Measurements from ENCODE around the gene DDHD1. TPM values are rescaled to one million over a fixed set of nuclear protein-coding genes. Genes with fewer than 3 reads are reported as not detected.

Gene DDHD1
- total RNA-seq, 2 donors from 2014 or later: 77.1 to 80.4 TPM

GRCh38 chr14:53004976-53005375 lies 148.1 kb downstream of the DDHD1 start:
- H3K36me3 Mint-ChIP-seq (ENCODE audit: low read depth): peaks cover 2% of the 10 kb centered on the region
- peaks cover 31% of the 10 kb centered on the region for H3K27me3 Mint-ChIP-seq
- no peak overlapping the region for H3K4me3 Mint-ChIP-seq
- H3K27ac Mint-ChIP-seq: no peak overlapping the region
- H3K9me3 ChIP-seq (ENCODE audit: control insufficient read depth, low read length, poor library complexity, severe bottlenecking): no peaks in the 10 kb centered on the region
- H3K4me1 Mint-ChIP-seq: peaks cover 2% of the 10 kb centered on the region
- ATAC-seq: no peak
- DNase-seq: no peak

- peaks cover 31% of the 10 kb centered on the region for H3K27me3 Mint-ChIP-seq
- ATAC-seq (no peak), DNase-seq (no peak)
- no peak overlapping the region for H3K4me3 Mint-ChIP-seq
- peaks cover 2% of the 10 kb centered on the region for H3K4me1 Mint-ChIP-seq
- H3K36me3 Mint-ChIP-seq (ENCODE audit: low read depth): peaks cover 2% of the 10 kb centered on the region
- no peak overlapping the region for H3K27ac Mint-ChIP-seq
- no peaks in the 10 kb centered on the region for H3K9me3 ChIP-seq (ENCODE audit: control insufficient read depth, low read length, poor library complexity, severe bottlenecking)
These were observed 149.3 kb downstream of the DDHD1 start for GRCh38 chr14:53003776-53004175.

- DNase-seq (no peak), ATAC-seq (no peak)
- H3K36me3 Mint-ChIP-seq (ENCODE audit: low read depth): peaks cover 2% of the 10 kb centered on the region
- peaks cover 40% of the 10 kb centered on the region for H3K27me3 Mint-ChIP-seq
- H3K9me3 ChIP-seq (ENCODE audit: control insufficient read depth, low read length, poor library complexity, severe bottlenecking): no peaks in the 10 kb centered on the region
- H3K4me1 Mint-ChIP-seq: peaks cover 2% of the 10 kb centered on the region
- no peak overlapping the region for H3K4me3 Mint-ChIP-seq
- H3K27ac Mint-ChIP-seq: no peak overlapping the region
These were observed 150.5 kb downstream of the DDHD1 start for GRCh38 chr14:53002576-53002975.

- peaks cover 39% of the 10 kb centered on the region for H3K27me3 Mint-ChIP-seq
- no peak overlapping the region for H3K27ac Mint-ChIP-seq
- no peak overlapping the region for H3K4me3 Mint-ChIP-seq
- DNase-seq (no peak), ATAC-seq (no peak)
- peaks cover 2% of the 10 kb centered on the region for H3K4me1 Mint-ChIP-seq
- H3K36me3 Mint-ChIP-seq (ENCODE audit: low read depth): peaks cover 2% of the 10 kb centered on the region
- no peaks in the 10 kb centered on the region for H3K9me3 ChIP-seq (ENCODE audit: control insufficient read depth, low read length, poor library complexity, severe bottlenecking)
These were observed 151.2 kb downstream of the DDHD1 start for GRCh38 chr14:53001787-53002378.

GRCh38 chr14:52998376-52999015 lies 154.6 kb downstream of the DDHD1 start:
- H3K4me1 Mint-ChIP-seq: peaks cover 2% of the 10 kb centered on the region
- H3K36me3 Mint-ChIP-seq (ENCODE audit: low read depth): peaks cover 3% of the 10 kb centered on the region
- no peaks in the 10 kb centered on the region for H3K9me3 ChIP-seq (ENCODE audit: control insufficient read depth, low read length, poor library complexity, severe bottlenecking)
- peaks cover 39% of the 10 kb centered on the region for H3K27me3 Mint-ChIP-seq
- ATAC-seq: no peak
- no peak for DNase-seq
- no peak overlapping the region for H3K27ac Mint-ChIP-seq
- H3K4me3 Mint-ChIP-seq: no peak overlapping the region

- no peak for ATAC-seq
- Mint-ChIP-seq H3K4me1 (peaks cover 2% of the 10 kb centered on the region), H3K4me3 (no peak overlapping the region), H3K27me3 (peaks cover 28% of the 10 kb centered on the region), H3K27ac (no peak overlapping the region), H3K36me3 (ENCODE audit: low read depth) (peaks cover 3% of the 10 kb centered on the region)
- no peak for DNase-seq
- H3K9me3 ChIP-seq (ENCODE audit: control insufficient read depth, low read length, poor library complexity, severe bottlenecking): no peaks in the 10 kb centered on the region
These were observed 156.6 kb downstream of the DDHD1 start for GRCh38 chr14:52996493-52996892.

GRCh38 chr14:52995998-52996397 lies 157.1 kb downstream of the DDHD1 start:
- no peaks in the 10 kb centered on the region for H3K9me3 ChIP-seq (ENCODE audit: control insufficient read depth, low read length, poor library complexity, severe bottlenecking)
- peaks cover 25% of the 10 kb centered on the region for H3K27me3 Mint-ChIP-seq
- H3K27ac Mint-ChIP-seq: no peak overlapping the region
- peaks cover 3% of the 10 kb centered on the region for H3K36me3 Mint-ChIP-seq (ENCODE audit: low read depth)
- ATAC-seq (no peak), DNase-seq (no peak)
- H3K4me1 Mint-ChIP-seq: peaks cover under 1% of the 10 kb centered on the region
- H3K4me3 Mint-ChIP-seq: no peak overlapping the region

GRCh38 chr14:52992236-52992870 lies 160.8 kb downstream of the DDHD1 start:
- Mint-ChIP-seq H3K36me3 (ENCODE audit: low read depth) (peaks cover 3% of the 10 kb centered on the region), H3K4me1 (no peaks in the 10 kb centered on the region), H3K4me3 (no peak overlapping the region), H3K27me3 (peaks cover 9% of the 10 kb centered on the region), H3K27ac (no peak overlapping the region)
- H3K9me3 ChIP-seq (ENCODE audit: control insufficient read depth, low read length, poor library complexity, severe bottlenecking): no peaks in the 10 kb centered on the region
- DNase-seq: no peak
- no peak for ATAC-seq

GRCh38 chr14:52988139-52988538 lies 165.0 kb downstream of the DDHD1 start:
- H3K4me3 Mint-ChIP-seq: no peak overlapping the region
- no peak for ATAC-seq
- H3K27me3 Mint-ChIP-seq: no peaks in the 10 kb centered on the region
- H3K36me3 Mint-ChIP-seq (ENCODE audit: low read depth): no peaks in the 10 kb centered on the region
- H3K27ac Mint-ChIP-seq: no peak overlapping the region
- no peaks in the 10 kb centered on the region for H3K9me3 ChIP-seq (ENCODE audit: control insufficient read depth, low read length, poor library complexity, severe bottlenecking)
- no peaks in the 10 kb centered on the region for H3K4me1 Mint-ChIP-seq
- DNase-seq: no peak

- Mint-ChIP-seq H3K4me1 (no peaks in the 10 kb centered on the region), H3K4me3 (no peak overlapping the region), H3K27me3 (no peaks in the 10 kb centered on the region), H3K36me3 (ENCODE audit: low read depth) (no peaks in the 10 kb centered on the region), H3K27ac (no peak overlapping the region)
- no peaks in the 10 kb centered on the region for H3K9me3 ChIP-seq (ENCODE audit: control insufficient read depth, low read length, poor library complexity, severe bottlenecking)
- DNase-seq (no peak), ATAC-seq (no peak)
These were observed 165.6 kb downstream of the DDHD1 start for GRCh38 chr14:52987514-52987913.

GRCh38 chr14:52987042-52987441 lies 166.1 kb downstream of the DDHD1 start:
- ATAC-seq: no peak
- no peak overlapping the region for H3K4me3 Mint-ChIP-seq
- no peak for DNase-seq
- no peaks in the 10 kb centered on the region for H3K4me1 Mint-ChIP-seq
- no peaks in the 10 kb centered on the region for H3K27me3 Mint-ChIP-seq
- H3K36me3 Mint-ChIP-seq (ENCODE audit: low read depth): no peaks in the 10 kb centered on the region
- no peak overlapping the region for H3K27ac Mint-ChIP-seq
- no peaks in the 10 kb centered on the region for H3K9me3 ChIP-seq (ENCODE audit: control insufficient read depth, low read length, poor library complexity, severe bottlenecking)
